Endodermal cell (in vitro differentiated cells): ENCODE data around the gene DNALI1. TPM values are rescaled to one million over a fixed set of nuclear protein-coding genes. Genes with fewer than 3 reads are reported as not detected.

Experiments
- DNase-seq: peaks from one replicate; pipeline ENCODE4 v3.0.0-alpha.2; 2017
- H3K27ac ChIP-seq: 2 replicates; pipeline ENCODE4 v1.5.1; 2013; ENCODE audit warnings: mild to moderate bottlenecking, low read depth, low read length, moderate library complexity
- H3K27me3 ChIP-seq: 2 replicates; pipeline ENCODE4 v1.6.1; 2013; ENCODE audit warnings: mild to moderate bottlenecking, low read length, moderate library complexity; ENCODE audit not compliant: insufficient read depth, control insufficient read depth, poor library complexity, severe bottlenecking
- H3K36me3 ChIP-seq: 2 replicates; pipeline ENCODE4 v1.7.0; 2013; ENCODE audit warnings: mild to moderate bottlenecking, low read length, moderate library complexity; ENCODE audit not compliant: control insufficient read depth, insufficient read depth
- H3K4me1 ChIP-seq: one replicate; pipeline ENCODE4 v1.7.0; 2013; ENCODE audit warnings: low read length; ENCODE audit not compliant: control insufficient read depth, insufficient read depth
- H3K4me3 ChIP-seq: 2 replicates; pipeline ENCODE4 v1.5.1; 2013; ENCODE audit warnings: mild to moderate bottlenecking, low read length, moderate library complexity
- H3K9ac ChIP-seq: 2 replicates; pipeline ENCODE4 v1.6.1; 2013; ENCODE audit warnings: mild to moderate bottlenecking, low read length, moderate library complexity; ENCODE audit not compliant: poor library complexity, severe bottlenecking; ENCODE audit errors: extremely low read depth
- H3K9me3 ChIP-seq: 2 replicates; pipeline ENCODE4 v1.6.1; 2013; ENCODE audit warnings: mild to moderate bottlenecking, low read length, moderate library complexity; ENCODE audit not compliant: control insufficient read depth
- H3K27ac Mint-ChIP-seq: 2 replicates; pipeline ENCODE4 v1.8.0; 2020; ENCODE audit warnings: mixed read lengths
- H3K27me3 Mint-ChIP-seq: 2 replicates; pipeline ENCODE4 v1.8.0; 2021; ENCODE audit warnings: mild to moderate bottlenecking, mixed read lengths; ENCODE audit not compliant: insufficient read depth
- H3K36me3 Mint-ChIP-seq: 2 replicates; pipeline ENCODE4 v1.8.0; 2020; ENCODE audit warnings: low read depth, mixed read lengths
- H3K4me1 Mint-ChIP-seq: 2 replicates; pipeline ENCODE4 v1.8.0; 2020; ENCODE audit warnings: mixed read lengths
- H3K4me3 Mint-ChIP-seq: 2 replicates; pipeline ENCODE4 v1.8.0; 2020; ENCODE audit warnings: mild to moderate bottlenecking, moderate library complexity, mixed read lengths
- H3K9me3 Mint-ChIP-seq: 2 replicates; pipeline ENCODE4 v1.8.0; 2020; ENCODE audit warnings: mild to moderate bottlenecking, mixed read lengths
- WGBS, 2 experiments: methylation state at CpG; one replicate each; pipeline versions ENCODE4 v1.1.5 to v1.1.7; 2013; ENCODE audit warnings: missing lambda C conversion rate in 2 of 2, mixed read lengths in 1 of 2; ENCODE audit not compliant: insufficient coverage in 1 of 2, insufficient read length in 1 of 2; 5-methylcytosine and 5-hydroxymethylcytosine counted together
- total RNA-seq, 2 donors: library from RNA; stranded (reverse); fragmentation: NEBNext Ultra II Directional in 1 of 2; extraction: Animal tissue kit (Norgen Biotek cat#: 25700) in 1 of 2; gene quantifications; 2 replicates in 1 of 2; 3 replicates in 1 of 2; pipeline ENCODE4 v1.2.1, GENCODE V29; 2021
- TF ChIP-seq, protein P1 (sequence below): fragments of 200-600 bp; sonication (generic); conservative IDR thresholded peaks from 2 replicates; pipeline ENCODE4 v1.5.0; 2021; ENCODE audit warnings: antibody characterized with exemption, mild to moderate bottlenecking

Gene DNALI1
- total RNA-seq, 2 donors from 2014 or later = 31.5 to 39.5 TPM

DNA sequence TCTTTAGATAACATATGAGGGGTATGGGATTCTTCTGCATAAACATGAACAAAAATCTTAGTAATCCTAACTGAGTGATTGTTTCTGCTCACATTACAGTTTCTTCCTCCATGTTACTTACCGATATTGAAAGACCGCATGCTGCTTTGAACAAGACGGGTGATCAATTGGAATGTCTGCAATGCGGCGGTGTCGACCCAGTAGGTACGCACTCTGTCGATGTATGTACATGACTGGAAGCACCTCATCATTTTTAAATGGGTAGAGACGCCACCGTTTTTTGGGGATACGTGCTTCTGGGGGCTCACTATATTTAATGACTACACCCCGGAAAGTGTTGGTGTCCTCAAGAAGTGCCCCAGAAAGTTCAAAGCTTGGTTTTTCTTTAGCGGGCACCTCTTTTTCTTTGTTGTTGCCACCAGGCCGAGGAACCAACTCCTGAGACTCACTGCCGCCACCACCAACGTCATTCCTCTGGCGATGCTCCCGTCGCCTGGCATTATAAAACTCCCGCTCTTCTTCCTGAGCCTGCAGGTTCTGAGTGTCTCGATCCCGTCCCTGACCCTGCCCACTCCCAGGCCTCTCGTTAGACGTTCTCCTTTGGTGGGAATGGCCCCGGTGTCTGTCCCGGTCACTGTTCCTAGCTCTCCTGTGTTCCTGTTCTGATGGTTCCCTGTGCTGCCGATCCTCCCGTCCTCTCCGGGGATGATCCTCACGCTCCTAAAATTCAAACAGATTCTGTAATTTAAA, 16.5 kb upstream of the DNALI1 start:
- no peaks in the 10 kb centered on the region for H3K27me3 ChIP-seq
- H3K4me3 Mint-ChIP-seq = no peak overlapping the region
- TF ChIP-seq, protein P1, sequence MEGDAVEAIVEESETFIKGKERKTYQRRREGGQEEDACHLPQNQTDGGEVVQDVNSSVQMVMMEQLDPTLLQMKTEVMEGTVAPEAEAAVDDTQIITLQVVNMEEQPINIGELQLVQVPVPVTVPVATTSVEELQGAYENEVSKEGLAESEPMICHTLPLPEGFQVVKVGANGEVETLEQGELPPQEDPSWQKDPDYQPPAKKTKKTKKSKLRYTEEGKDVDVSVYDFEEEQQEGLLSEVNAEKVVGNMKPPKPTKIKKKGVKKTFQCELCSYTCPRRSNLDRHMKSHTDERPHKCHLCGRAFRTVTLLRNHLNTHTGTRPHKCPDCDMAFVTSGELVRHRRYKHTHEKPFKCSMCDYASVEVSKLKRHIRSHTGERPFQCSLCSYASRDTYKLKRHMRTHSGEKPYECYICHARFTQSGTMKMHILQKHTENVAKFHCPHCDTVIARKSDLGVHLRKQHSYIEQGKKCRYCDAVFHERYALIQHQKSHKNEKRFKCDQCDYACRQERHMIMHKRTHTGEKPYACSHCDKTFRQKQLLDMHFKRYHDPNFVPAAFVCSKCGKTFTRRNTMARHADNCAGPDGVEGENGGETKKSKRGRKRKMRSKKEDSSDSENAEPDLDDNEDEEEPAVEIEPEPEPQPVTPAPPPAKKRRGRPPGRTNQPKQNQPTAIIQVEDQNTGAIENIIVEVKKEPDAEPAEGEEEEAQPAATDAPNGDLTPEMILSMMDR = no peak
- H3K9me3 Mint-ChIP-seq = no peaks in the 10 kb centered on the region
- H3K27ac Mint-ChIP-seq = no peak overlapping the region
- no peak overlapping the region for H3K4me3 ChIP-seq
- H3K4me1 ChIP-seq = no peaks in the 10 kb centered on the region
- no peaks in the 10 kb centered on the region for H3K4me1 Mint-ChIP-seq
- no peaks in the 10 kb centered on the region for H3K27me3 Mint-ChIP-seq
- H3K36me3 Mint-ChIP-seq = peaks cover 67% of the 10 kb centered on the region
- H3K9me3 ChIP-seq = no peaks in the 10 kb centered on the region
- no peak for DNase-seq
- no peak overlapping the region for H3K27ac ChIP-seq
- peaks cover 78% of the 10 kb centered on the region for H3K36me3 ChIP-seq
- 95% methylated on average over 30 of the region's 30 CpGs for WGBS, 2 experiments
- H3K9ac ChIP-seq = no peak overlapping the region

DNA sequence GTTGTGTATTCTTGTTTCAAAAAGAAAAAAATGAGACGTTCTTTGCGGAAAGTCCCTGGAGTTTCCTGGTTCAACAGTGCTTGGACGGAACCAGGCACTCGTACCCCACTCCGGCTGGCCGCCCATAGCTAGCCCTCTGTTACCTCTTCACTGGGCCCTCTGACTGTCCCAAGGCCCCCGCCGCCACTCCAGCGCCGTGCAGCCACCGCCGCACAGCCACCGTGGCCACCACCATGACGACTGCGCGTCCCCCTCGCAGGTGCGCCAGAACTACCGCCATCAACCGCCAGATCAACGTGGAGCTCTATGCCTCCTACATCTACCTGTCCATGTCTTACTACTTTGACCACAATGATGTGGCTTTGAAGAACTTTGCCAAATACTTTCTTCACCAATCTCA, 12.2 kb upstream of the DNALI1 start:
- no peaks in the 10 kb centered on the region for H3K9me3 Mint-ChIP-seq
- TF ChIP-seq, protein P1 = no peak
- H3K4me3 Mint-ChIP-seq = no peak overlapping the region
- H3K27ac Mint-ChIP-seq = no peak overlapping the region
- no peaks in the 10 kb centered on the region for H3K27me3 Mint-ChIP-seq
- Histone ChIP-seq H3K36me3 (peaks cover 77% of the 10 kb centered on the region), H3K4me3 (no peak overlapping the region), H3K27ac (no peak overlapping the region), H3K4me1 (no peaks in the 10 kb centered on the region), H3K9me3 (no peaks in the 10 kb centered on the region), H3K27me3 (no peaks in the 10 kb centered on the region), H3K9ac (no peak overlapping the region)
- H3K4me1 Mint-ChIP-seq = no peaks in the 10 kb centered on the region
- WGBS, 2 experiments = 96 to 99% methylated on average over 17 to 21 of the region's 21 CpGs
- no peak for DNase-seq
- H3K36me3 Mint-ChIP-seq = peaks cover 56% of the 10 kb centered on the region

DNA sequence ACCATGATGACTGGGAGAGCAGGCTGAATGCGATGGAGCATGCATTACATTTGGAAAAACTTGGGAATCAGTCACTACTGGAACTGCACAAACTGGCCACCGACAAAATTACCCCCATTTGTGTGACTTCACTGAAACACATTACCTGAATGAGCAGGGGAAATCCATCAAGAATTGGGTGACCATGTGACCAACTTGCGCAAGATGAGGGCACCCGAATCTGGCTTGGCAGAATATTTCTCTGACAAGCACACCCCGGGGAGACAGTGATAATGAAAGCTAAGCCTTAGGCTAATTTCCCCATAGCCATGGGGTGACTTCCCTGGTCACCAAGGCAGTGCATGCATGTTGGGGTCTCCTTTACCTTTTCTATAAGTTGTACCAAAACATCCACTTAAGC, 11.7 kb upstream of the DNALI1 start:
- Mint-ChIP-seq H3K4me1 (no peaks in the 10 kb centered on the region), H3K36me3 (peaks cover 56% of the 10 kb centered on the region), H3K9me3 (no peaks in the 10 kb centered on the region), H3K4me3 (no peak overlapping the region), H3K27me3 (no peaks in the 10 kb centered on the region), H3K27ac (no peak overlapping the region)
- Histone ChIP-seq H3K4me3 (no peak overlapping the region), H3K36me3 (peaks cover 77% of the 10 kb centered on the region), H3K9ac (no peak overlapping the region), H3K27ac (no peak overlapping the region), H3K27me3 (no peaks in the 10 kb centered on the region), H3K9me3 (no peaks in the 10 kb centered on the region), H3K4me1 (no peaks in the 10 kb centered on the region)
- TF ChIP-seq, protein P1 = no peak
- no peak for DNase-seq
- 96 to 100% methylated on average over 5 of the region's 5 CpGs for WGBS, 2 experiments
